Eye (tissue), 1 donor: ENCODE measurements around the gene OVCA2.

Experiments
- DNase-seq: peaks from one replicate; pipeline ENCODE4 v3.0.0-alpha.2; 2015

Gene OVCA2

GRCh38 chr17:2089021-2089422 is 47.2 kb downstream of the OVCA2 start:
- DNase-seq = peak; percentile 65

- DNase-seq = no peak
Measured at GRCh38 chr17:2090210-2090641, 48.4 kb downstream of the OVCA2 start.

GRCh38 chr17:2090804-2091534 is 49.1 kb downstream of the OVCA2 start:
- peak; percentile 71 for DNase-seq

- no peak for DNase-seq
Measured at GRCh38 chr17:2092253-2092652, 50.4 kb downstream of the OVCA2 start.
